CD8-positive, alpha-beta memory T cell (primary cell): ENCODE results near the gene DNAJB2. TPM values are rescaled to one million over a fixed set of nuclear protein-coding genes. Genes with fewer than 3 reads are reported as not detected.

ENCODE experiments used
- polyA plus RNA-seq: library from polyadenylated mRNA; unstranded; fragments of 300-500 nt; fragmentation: Illumina TruSeq; gene quantifications from one replicate; pipeline ENCODE4 v1.2.3, GENCODE V29; 2021
- total RNA-seq, 2 experiments: library from RNA; stranded (reverse); gene quantifications; one replicate each; pipeline ENCODE4 v1.2.3, GENCODE V29; 2021

Gene DNAJB2
- total and polyA plus RNA-seq, 3 experiments from 2014 or later = 5.9 to 56.4 (median 48.5) TPM

Other genes starting within 250 kb of the DNAJB2 start
- not detected for gene CFAP65, start 237.8 kb upstream of the DNAJB2 start, total RNA-seq
- not detected for gene CFAP65, start 237.8 kb upstream of the DNAJB2 start, polyA plus RNA-seq
- gene IHH, start 218.4 kb upstream of the DNAJB2 start, total RNA-seq = not detected
- not detected for gene IHH, start 218.4 kb upstream of the DNAJB2 start, polyA plus RNA-seq
- gene NHEJ1, start 118.6 kb upstream of the DNAJB2 start, total RNA-seq = 10 to 100 TPM; 22.4 to 24.5 TPM
- 26.3 TPM for gene NHEJ1, start 118.6 kb upstream of the DNAJB2 start, polyA plus RNA-seq
- gene SLC23A3, start 109.3 kb upstream of the DNAJB2 start, total RNA-seq = 1 to 10 TPM; 2.3 to 2.6 TPM
- not detected for gene SLC23A3, start 109.3 kb upstream of the DNAJB2 start, polyA plus RNA-seq
- gene CNPPD1, start 102.4 kb upstream of the DNAJB2 start, total RNA-seq = 10 to 100 TPM; 66.2 to 67.0 TPM
- gene CNPPD1, start 102.4 kb upstream of the DNAJB2 start, polyA plus RNA-seq = 74.3 TPM
- gene RETREG2, start 101.1 kb upstream of the DNAJB2 start, total RNA-seq = 10 to 100 TPM; 67.6 to 76.1 TPM
- 65.9 TPM for gene RETREG2, start 101.1 kb upstream of the DNAJB2 start, polyA plus RNA-seq
- gene ZFAND2B, start 72.6 kb upstream of the DNAJB2 start, total RNA-seq = 10 to 100 TPM; 32.4 to 36.8 TPM
- gene ZFAND2B, start 72.6 kb upstream of the DNAJB2 start, polyA plus RNA-seq = 86.0 TPM
- gene ABCB6, start 60.4 kb upstream of the DNAJB2 start, total RNA-seq = 10 to 100 TPM; 22.1 to 22.8 TPM
- gene ABCB6, start 60.4 kb upstream of the DNAJB2 start, polyA plus RNA-seq = 2.1 TPM
- gene ATG9A, start 49.7 kb upstream of the DNAJB2 start, total RNA-seq = 10 to 100 TPM; 46.1 to 52.9 TPM
- gene ATG9A, start 49.7 kb upstream of the DNAJB2 start, polyA plus RNA-seq = 32.0 TPM
- 10 to 100 TPM; 72.4 to 76.0 TPM for gene ANKZF1, start 49.6 kb upstream of the DNAJB2 start, total RNA-seq
- 32.5 TPM for gene ANKZF1, start 49.6 kb upstream of the DNAJB2 start, polyA plus RNA-seq
- gene GLB1L, start 33.9 kb upstream of the DNAJB2 start, total RNA-seq = 1 to 10 TPM; 2.6 to 3.5 TPM
- 0.99 TPM for gene GLB1L, start 33.9 kb upstream of the DNAJB2 start, polyA plus RNA-seq
- gene STK16, start 33.9 kb upstream of the DNAJB2 start, total RNA-seq = 10 to 100 TPM; 23.0 to 26.1 TPM
- gene STK16, start 33.9 kb upstream of the DNAJB2 start, polyA plus RNA-seq = 18.6 TPM
- gene TUBA4B, start 26.1 kb upstream of the DNAJB2 start, total RNA-seq = not detected
- not detected for gene TUBA4B, start 26.1 kb upstream of the DNAJB2 start, polyA plus RNA-seq
- gene TUBA4A, start 25.4 kb upstream of the DNAJB2 start, total RNA-seq = 100 to 1,000 TPM; 175 to 178 TPM
- gene TUBA4A, start 25.4 kb upstream of the DNAJB2 start, polyA plus RNA-seq = 234 TPM
- gene PTPRN, start 30.0 kb downstream of the DNAJB2 start, total RNA-seq = under 1 TPM in 1 of 2 experiments, not detected in 1; 0.11 TPM
- gene PTPRN, start 30.0 kb downstream of the DNAJB2 start, polyA plus RNA-seq = not detected
- not detected for gene RESP18, start 53.4 kb downstream of the DNAJB2 start, total RNA-seq
- gene RESP18, start 53.4 kb downstream of the DNAJB2 start, polyA plus RNA-seq = not detected
- gene DNPEP, start 108.5 kb downstream of the DNAJB2 start, total RNA-seq = 100 to 1,000 TPM; 112 to 116 TPM
- 69.1 TPM for gene DNPEP, start 108.5 kb downstream of the DNAJB2 start, polyA plus RNA-seq
- not detected for gene DES, start 139.0 kb downstream of the DNAJB2 start, total RNA-seq
- gene DES, start 139.0 kb downstream of the DNAJB2 start, polyA plus RNA-seq = not detected
- 1 to 10 TPM in 1 of 2 experiments, under 1 TPM in 1; 0.94 to 1.0 TPM for gene SPEG, start 155.5 kb downstream of the DNAJB2 start, total RNA-seq
- gene SPEG, start 155.5 kb downstream of the DNAJB2 start, polyA plus RNA-seq = 0.48 TPM
- 10 to 100 TPM; 36.9 to 37.1 TPM for gene GMPPA, start 219.5 kb downstream of the DNAJB2 start, total RNA-seq
- 32.5 TPM for gene GMPPA, start 219.5 kb downstream of the DNAJB2 start, polyA plus RNA-seq
- gene ASIC4, start 235.1 kb downstream of the DNAJB2 start, total RNA-seq = not detected
- gene ASIC4, start 235.1 kb downstream of the DNAJB2 start, polyA plus RNA-seq = not detected